Prostate gland (tissue), 2 donors: ENCODE measurements around the gene ACOX1.

Experiments used
- CTCF ChIP-seq, 4 experiments: fragments of 200-600 bp in 2 of 4; fragments of 450-650 bp in 2 of 4; sonication (generic) in 2 of 4; IDR thresholded peaks; 1 replicate in 3 of 4; 2 replicates in 1 of 4; pipeline ENCODE4 v1.5.1; 2016 to 2019; ENCODE audit warnings: antibody characterized with exemption in 4 of 4, mild to moderate bottlenecking in 2 of 4, moderate library complexity in 2 of 4
- POLR2A ChIP-seq: fragments of 450-650 bp; IDR thresholded peaks from one replicate; pipeline ENCODE4 v1.6.1; 2016; ENCODE audit warnings: antibody characterized with exemption, mild to moderate bottlenecking
- POLR2AphosphoS5 ChIP-seq: sonication (generic); formaldehyde crosslinking; IDR thresholded peaks from one replicate; pipeline ENCODE4 v1.6.1; 2017; ENCODE audit warnings: antibody characterized with exemption

- TF ChIP-seq CTCF (IDR thresholded peaks at IDR 0.05): peak; percentile 43 to 72 (median 57)
- peak; percentile 14 for TF ChIP-seq POLR2AphosphoS5
- TF ChIP-seq POLR2A: no peak
These were observed 21.2 kb upstream of the ACOX1 start for GRCh38 chr17:76000016-76000754.
